ENCODE measurements around the gene DCAF10.

The DCAF10 gene

GRCh38 chr9:37915911-37916470 lies 115.4 kb downstream of the DCAF10 start:
- Histone ChIP-seq H3K4me2 (no peak overlapping the region), H3K4me1 (peaks cover 0 to 28% (median 9%) of the 10 kb centered on the region in 10 experiments; a peak in 13 of 20 replicates), H3K36me3 (no peaks in the 10 kb centered on the region), H4K20me1 (no peaks in the 10 kb centered on the region), H3K27me3 (no peaks in the 10 kb centered on the region), H3K27ac (no peak overlapping the region), H3K9me3 (replicated peaks in 1 of 11) (no peaks in the 10 kb centered on the region), H3K9ac (no peak overlapping the region), H3K4me3 (no peak overlapping the region)
- no peak for TF ChIP-seq Cebpa-rat (IDR thresholded peaks at IDR 0.05)

- Histone ChIP-seq H3K4me1 (peaks cover 0 to 22% (median 8%) of the 10 kb centered on the region in 10 experiments; a peak in 12 of 20 replicates), H3K36me3 (no peaks in the 10 kb centered on the region), H3K27ac (peak overlapping the region in 1 of 11 experiments; percentile 29; a peak in 1 of 22 replicates), H3K9me3 (replicated peaks in 1 of 11) (no peaks in the 10 kb centered on the region), H4K20me1 (no peaks in the 10 kb centered on the region), H3K4me3 (no peak overlapping the region), H3K27me3 (no peaks in the 10 kb centered on the region), H3K9ac (peak overlapping the region in 2 of 11 experiments; percentile 24 to 37; a peak in 2 of 22 replicates), H3K4me2 (peak overlapping the region in 5 of 11 experiments; percentile 8 to 54 (median 36); a peak in 7 of 22 replicates)
- no peak for TF ChIP-seq Cebpa-rat (IDR thresholded peaks at IDR 0.05)
Observed at GRCh38 chr9:37916471-37917312, 116.1 kb downstream of the DCAF10 start.
